ENCODE data around the gene VWC2. TPM values are rescaled to one million over a fixed set of nuclear protein-coding genes. Genes with fewer than 3 reads are reported as not detected.

The VWC2 gene
- total and polyA plus RNA-seq, 2 of the 4 experiments (the other 2 are of a cell fraction), result not detected

GRCh38 chr7:49790209-49790608 is 16.8 kb downstream of the VWC2 start:
- H3K9me1 ChIP-seq (ENCODE audit: insufficient read depth, low read length), result no peaks in the 10 kb centered on the region
- H3K4ac ChIP-seq (ENCODE audit: low read depth, low read length), result no peak overlapping the region
- no peak overlapping the region for H2AK5ac ChIP-seq (ENCODE audit: low read depth, low read length)
- H3K18ac ChIP-seq (ENCODE audit: low read depth, low read length), result no peak overlapping the region
- POLR2A ChIA-PET (ENCODE audit: unreplicated experiment), result no interaction called here
- no peak overlapping the region for H3K14ac ChIP-seq (replicated peaks; ENCODE audit: low read depth, low read length)
- H3K4me3 ChIP-seq (ENCODE audit: insufficient read depth, low read depth, low read length), result no peak overlapping the region
- no CpG with 5 or more reads among the region's 2 CpGs for WGBS, 2 experiments (ENCODE audit: extremely low coverage in 2 of 2, insufficient read length in 1 of 2)
- H3K9ac ChIP-seq (ENCODE audit: low read depth, low read length), result no peak overlapping the region
- no peak for DNase-seq
- no peak overlapping the region for H4K5ac ChIP-seq (ENCODE audit: low read depth, low read length)
- no peak overlapping the region for H3K56ac ChIP-seq (ENCODE audit: extremely low read depth, insufficient read depth, low read length)
- H3K27me3 ChIP-seq (ENCODE audit: control insufficient read depth, insufficient read depth, low read length), result no peaks in the 10 kb centered on the region
- H2AK9ac ChIP-seq (replicated peaks; ENCODE audit: low read depth, low read length, poor library complexity), result no peak overlapping the region
- H3K4me1 ChIP-seq (ENCODE audit: control insufficient read depth, insufficient read depth, low read length), result no peaks in the 10 kb centered on the region
- no peaks in the 10 kb centered on the region for H3K79me1 ChIP-seq (ENCODE audit: low read depth in 1 of 2, low read length in 2 of 2)
- H3K9me3 ChIP-seq (ENCODE audit: control insufficient read depth, insufficient read depth, low read length), result peaks cover 25% of the 10 kb centered on the region
- no peaks in the 10 kb centered on the region for H4K20me1 ChIP-seq (ENCODE audit: insufficient read depth, low read length)
- CTCF ChIA-PET, result no interaction called here
- H3K23ac ChIP-seq (ENCODE audit: low read depth, low read length), result no peak overlapping the region
- dilution Hi-C loops (cut with HindIII; ENCODE audit: low sequenced_read_pairs, unreplicated experiment) (no loop called here), in situ Hi-C loops (cut with MboI; ENCODE audit: low sequenced_read_pairs) (no loop called here), intact Hi-C loops (cut with micrococcal nuclease) (no loop called here)
- H3K4me2 ChIP-seq (ENCODE audit: low read depth, low read length), result no peak overlapping the region
- H3K36me3 ChIP-seq (ENCODE audit: control insufficient read depth, insufficient read depth, low read length), result no peaks in the 10 kb centered on the region
- no peak overlapping the region for H2BK20ac ChIP-seq (ENCODE audit: low read depth, low read length)
- H2BK15ac ChIP-seq (ENCODE audit: low read depth, low read length), result no peak overlapping the region
- TF ChIP-seq BHLHE40 (IDR thresholded peaks at IDR 0.05; ENCODE audit: low read depth, low read length) (no peak), CTCF (conservative IDR thresholded peaks at IDR 0.05; ENCODE audit: low read depth, low read length) (no peak), MAZ (IDR thresholded peaks at IDR 0.05; ENCODE audit: borderline replicate concordance, low read depth, low read length) (no peak), CHD1 (IDR thresholded peaks at IDR 0.05; ENCODE audit: low read depth, low read length) (no peak), SMC3 (IDR thresholded peaks at IDR 0.05; ENCODE audit: low read depth, low read length) (no peak), RAD21 (IDR thresholded peaks at IDR 0.05; ENCODE audit: low read length) (no peak), NFE2L2 (IDR thresholded peaks at IDR 0.05; ENCODE audit: low read depth, low read length) (no peak), RCOR1 (IDR thresholded peaks at IDR 0.05; ENCODE audit: insufficient replicate concordance, low read length) (no peak), POLR2A (IDR thresholded peaks at IDR 0.05; ENCODE audit: low read depth, low read length) (no peak)
- H4K91ac ChIP-seq (ENCODE audit: insufficient read depth, low read depth, low read length), result no peak overlapping the region
- H3K27ac ChIP-seq (ENCODE audit: insufficient read depth, low read length), result no peak overlapping the region
- no peak overlapping the region for H2BK5ac ChIP-seq (ENCODE audit: low read depth, low read length, poor library complexity, severe bottlenecking)
- no peak overlapping the region for H2BK120ac ChIP-seq (ENCODE audit: low read depth, low read length)
- no peak overlapping the region for H2AFZ ChIP-seq (replicated peaks; ENCODE audit: low read length, poor library complexity)
- no peak overlapping the region for H4K8ac ChIP-seq (ENCODE audit: low read depth in 2 of 2, low read length in 2 of 2)
- ATAC-seq (ENCODE audit: low read depth), result no peak
- BruUV-seq (replicated peaks), result no TSS peak

Measured in IMR-90 (cell line).